DMS79 treated with DMSO at 0.1 percent for 48 hours (cell line): ENCODE results near the gene TMOD1.

Source experiments
- DNase-seq: peaks from one replicate; lab custom pipeline; 2025; lab: John Stamatoyannopoulos, UW

Gene TMOD1

DNA sequence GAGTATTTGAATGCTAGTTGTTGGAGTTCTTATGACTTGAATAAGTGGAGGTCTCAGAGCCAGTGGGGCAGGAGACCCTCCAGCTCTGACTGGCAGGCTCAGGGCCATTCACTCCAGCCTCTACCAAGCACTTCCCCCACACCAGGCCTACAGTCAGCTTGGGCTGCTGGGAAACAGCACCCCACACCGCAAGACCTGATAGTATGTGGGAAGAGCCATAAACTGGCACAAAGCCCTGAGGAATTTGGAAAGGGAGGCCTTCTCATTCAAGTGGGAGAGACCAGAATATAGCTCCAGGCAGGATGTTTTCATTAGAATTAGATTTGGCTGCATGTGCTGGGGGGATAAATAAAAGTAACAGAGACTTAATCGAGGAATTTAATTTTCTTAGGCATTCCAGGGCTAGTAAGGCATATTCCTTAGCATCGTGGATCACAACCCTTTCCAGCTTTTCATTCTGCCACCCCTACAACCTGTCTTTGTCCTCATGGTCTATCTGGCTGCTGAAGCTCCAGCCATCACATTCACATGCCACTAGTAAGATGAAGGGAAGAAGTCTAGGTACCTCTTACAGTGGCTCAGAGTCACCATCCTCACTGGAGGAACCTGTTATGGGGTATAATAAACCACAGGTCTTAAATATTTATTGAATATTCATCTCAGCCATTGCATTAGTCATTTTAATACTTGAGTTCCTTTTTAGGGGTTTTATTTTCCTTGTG, 47.5 kb downstream of the TMOD1 start:
- DNase-seq = no peak

DNA sequence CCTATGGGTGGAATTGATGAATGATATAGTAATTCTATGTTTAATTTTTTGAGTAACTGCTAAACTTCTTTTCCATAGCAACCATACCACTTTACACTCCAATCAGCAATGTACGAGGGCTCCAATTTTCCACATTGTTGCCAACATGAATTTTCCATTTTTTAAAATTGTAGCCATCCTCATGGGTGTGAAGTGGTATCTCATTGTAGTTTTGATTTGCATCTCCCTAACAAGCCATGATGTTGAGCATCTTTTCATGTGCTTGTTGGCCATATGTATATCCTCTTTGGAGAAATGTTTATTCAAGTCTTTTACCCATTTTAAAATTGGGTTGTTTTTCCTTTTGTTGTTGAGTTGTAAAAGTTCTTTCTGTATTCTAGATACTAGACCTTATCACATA, 48.9 kb downstream of the TMOD1 start:
- DNase-seq = no peak

DNA sequence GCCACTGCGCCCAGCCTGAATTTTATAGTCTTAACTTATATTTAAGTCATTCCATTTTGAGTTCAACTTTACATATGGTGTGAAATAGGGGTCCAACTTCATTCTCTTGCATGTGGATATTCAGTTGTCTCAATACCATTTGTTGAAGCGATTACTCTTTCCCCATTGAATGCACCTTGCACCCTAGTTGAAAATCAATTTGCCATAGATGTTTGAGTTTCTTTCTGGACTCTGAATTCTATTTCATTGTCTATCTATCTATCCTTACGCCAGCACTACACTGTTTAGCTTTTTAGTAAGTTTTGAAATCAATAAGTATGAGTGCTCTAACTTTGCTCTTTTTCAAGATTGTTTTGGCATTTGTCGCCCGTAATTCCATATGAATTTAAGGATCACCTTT, 49.8 kb downstream of the TMOD1 start:
- DNase-seq = no peak

DNA sequence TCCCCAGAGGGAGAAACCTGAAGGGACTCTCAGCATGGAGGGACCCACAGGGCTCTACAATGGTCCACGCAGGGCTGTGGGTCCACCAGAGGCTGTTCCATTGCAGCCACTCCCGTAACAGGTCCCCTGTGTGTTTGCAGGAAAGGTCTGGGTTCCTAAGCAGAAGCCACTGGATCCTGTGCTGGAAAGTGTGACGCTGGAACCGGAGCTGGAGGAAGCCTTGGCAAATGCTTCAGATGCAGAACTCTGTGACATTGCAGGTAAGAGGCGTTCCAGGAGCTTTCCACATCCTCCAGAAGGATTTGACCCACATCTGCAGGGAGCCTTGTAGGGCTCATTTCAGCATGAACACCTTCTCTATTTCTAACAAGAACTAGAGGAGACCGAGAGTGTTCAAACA, 51.7 kb downstream of the TMOD1 start:
- no peak for DNase-seq

DNA sequence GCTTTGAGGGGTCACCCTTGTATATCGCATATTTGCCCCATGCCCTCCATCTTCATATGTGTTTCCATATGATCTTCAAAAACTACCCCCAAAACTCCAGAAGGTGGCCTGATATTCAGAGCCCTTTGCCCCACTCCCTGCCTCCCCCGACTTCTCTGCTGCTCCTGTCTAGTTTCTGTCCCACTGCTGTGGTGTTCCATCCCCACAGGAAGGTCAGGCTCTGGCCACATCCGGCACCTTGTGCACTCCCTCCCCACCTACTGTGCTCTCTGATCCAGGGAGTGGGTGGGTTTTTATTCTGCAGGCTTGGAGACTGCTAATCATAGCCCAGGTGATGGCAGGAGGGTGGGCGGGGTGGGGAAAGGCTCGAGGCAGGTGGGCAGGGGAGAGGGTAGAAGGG, 52.4 kb downstream of the TMOD1 start:
- no peak for DNase-seq

DNA sequence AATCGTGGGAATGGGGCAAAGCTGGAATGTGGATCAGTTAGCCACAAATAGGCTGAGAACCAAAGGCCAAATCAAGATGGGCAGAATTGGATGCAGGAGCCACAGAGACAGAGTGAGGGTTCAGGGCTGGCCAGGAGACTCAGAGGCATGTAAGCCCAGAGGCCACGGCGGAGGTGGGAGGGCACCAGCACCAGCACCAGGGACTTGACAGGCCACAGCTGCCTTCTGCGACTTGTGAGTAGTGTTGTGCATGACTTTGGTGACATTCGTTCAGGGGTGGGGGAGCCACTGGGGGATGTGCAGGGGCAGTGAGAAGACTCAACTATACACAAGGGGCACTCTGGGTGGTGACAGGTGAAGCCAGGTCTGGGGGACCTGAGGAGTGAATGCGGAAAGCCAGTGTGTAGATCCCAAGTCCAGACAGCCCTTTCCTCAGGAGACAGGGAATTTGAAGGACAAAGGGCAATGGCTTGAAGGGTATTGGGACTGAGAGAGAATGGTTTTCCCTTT, 53.2 kb downstream of the TMOD1 start:
- no peak for DNase-seq

DNA sequence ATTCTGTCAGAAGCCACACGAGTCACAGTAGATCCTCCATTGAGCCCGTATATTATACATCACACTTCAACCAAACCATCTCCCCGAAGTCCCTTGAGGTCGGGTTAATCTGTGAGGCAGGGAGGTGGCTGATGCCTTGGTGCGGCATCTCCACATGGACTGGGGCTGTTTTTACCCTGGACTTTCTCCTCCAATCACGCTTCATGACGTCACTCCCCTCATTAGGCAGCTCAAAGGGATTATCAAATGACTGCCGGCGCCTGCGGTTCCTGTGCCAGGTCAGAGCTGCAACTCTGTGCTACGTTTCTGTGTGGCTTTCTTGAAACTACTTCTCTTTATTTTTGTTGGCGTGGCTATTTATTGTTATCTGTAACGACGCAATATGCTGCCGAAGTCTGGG, 53.7 kb downstream of the TMOD1 start:
- DNase-seq = no peak

DNA sequence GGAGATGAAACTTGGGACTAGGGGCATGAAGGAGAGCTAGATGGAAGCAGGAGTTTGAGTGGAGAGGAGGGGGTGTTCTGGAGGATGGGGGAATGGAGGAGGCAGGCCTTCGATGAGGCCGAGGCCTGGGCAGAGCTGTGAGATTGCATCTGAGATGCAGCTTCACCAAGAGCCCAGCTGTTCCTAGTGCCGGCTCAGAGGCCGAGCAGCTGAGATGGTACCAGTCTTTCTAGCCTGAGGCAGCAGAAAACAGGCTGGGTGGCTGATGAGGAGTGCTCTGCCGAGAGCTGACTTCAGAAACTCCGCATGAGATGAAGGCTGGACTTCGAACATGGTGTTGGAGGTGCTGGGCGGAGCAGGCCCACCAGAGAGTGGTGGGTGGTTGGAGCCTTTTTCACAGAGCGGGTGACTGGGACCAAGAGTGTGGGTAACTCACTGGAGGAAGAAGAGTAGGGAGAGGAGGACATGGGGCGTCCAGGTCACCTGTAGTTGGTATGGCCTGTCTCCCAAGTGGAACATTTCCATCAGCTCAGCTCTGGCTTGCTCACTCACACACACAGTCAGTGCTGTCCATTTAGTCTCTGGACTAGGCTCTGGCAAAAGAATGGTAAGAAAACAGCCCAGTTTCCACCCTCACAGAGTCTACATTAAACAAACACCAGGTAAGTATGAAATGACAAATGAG, 54.7 kb downstream of the TMOD1 start:
- DNase-seq = no peak

DNA sequence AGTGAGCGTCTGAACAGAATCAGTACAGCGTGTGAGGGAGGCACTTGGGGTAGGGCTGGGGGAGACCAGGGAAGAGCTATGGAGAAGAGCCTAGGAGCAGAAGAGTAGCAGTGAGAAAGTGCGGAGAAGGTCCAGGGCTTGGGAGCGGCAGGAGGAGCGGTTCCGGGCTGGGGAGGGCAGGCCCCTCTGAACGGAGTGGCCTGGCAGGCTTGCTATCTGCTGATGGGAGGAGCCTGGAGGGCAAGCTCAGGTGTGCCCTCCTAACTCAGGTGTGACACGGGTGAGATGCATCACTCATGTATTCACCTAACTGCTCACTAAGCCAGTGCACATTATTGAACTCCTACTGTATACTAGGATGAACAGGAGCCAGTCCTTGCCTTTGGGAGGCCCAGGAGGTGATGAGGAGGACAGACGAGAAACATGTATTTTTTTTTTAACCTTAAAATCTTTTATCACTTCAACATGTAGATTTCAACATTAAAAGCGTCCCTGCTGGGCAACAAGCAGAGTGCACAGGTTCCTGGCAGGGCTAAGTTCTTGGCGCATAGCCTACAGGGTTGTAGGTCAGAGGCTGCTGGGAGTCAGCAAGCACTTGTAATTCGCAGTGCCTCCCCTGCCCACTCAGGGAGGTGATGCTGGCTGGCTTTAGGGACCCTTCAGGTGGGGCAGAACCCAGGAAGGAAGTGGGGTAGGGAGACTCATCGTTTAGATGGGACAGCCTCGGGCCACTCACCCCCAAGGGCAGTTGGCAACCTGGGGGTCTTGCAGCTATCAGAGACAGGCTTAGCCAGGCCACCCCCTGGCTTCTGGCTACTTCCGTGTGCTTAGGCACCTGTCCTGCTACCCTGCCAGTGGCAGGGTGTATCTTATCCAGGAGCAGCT, 55.5 kb downstream of the TMOD1 start:
- DNase-seq = no peak

DNA sequence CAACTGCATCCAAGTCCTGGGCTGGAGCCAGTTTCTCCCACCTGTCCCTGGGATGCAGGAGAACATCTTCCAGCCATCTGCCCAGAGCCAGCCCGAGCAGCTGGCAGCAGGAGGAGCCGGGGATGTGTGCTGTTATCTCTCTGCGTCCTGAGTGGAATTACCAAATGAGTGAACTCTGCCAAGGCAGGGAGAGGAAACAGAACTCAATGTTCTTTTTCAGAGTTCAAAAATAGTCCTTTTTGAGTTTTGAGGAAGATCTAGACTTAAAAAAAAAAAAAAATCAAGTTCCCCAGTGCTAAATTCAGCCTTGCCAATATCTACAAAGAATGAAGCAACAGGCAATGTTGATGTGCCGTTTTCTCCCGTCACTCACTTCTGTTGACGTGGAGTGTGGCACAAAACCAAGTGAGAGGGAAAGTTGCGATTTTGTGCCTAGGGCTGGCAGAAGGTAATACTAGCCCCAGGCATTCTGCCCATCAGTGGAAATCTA, 56.2 kb downstream of the TMOD1 start:
- no peak for DNase-seq

DNA sequence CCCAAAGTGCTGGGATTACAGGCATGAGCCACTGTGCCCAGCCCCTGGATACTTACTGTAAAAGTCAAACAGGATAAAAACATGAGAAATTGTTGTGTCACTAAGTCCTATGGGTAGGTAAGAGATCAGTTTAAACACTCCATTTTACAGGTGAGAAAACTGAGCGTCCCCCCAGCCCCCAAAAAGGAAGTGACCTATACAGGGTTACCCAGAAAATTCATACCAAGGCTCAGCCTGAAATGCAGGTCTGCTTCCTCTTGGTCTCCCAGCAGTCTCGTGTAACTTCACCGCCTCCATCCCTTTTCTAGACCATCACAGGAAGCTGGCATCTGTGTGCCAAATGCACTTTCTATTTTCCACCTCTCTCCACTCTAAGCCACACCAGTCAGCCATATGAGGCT, 57.2 kb downstream of the TMOD1 start:
- no peak for DNase-seq

DNA sequence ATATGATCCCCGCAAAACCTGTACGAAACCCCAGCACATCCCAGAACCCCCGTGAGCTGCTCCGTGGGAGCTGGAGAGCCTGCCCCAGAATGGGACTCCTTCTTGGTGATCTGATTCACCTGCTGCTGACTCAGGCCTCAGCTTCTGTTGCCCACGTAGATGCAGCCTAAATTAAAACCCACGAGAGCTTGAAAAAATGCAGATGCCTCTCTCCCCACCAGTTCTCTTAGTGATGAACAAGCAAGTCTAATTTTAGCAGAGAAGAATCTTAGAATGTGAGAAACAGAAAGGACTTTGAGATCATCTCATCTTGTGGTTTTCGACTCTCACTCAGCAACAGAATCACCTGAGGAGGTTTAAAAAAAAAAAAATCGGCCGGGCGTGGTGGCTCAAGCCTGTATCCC, 57.6 kb downstream of the TMOD1 start:
- no peak for DNase-seq

DNA sequence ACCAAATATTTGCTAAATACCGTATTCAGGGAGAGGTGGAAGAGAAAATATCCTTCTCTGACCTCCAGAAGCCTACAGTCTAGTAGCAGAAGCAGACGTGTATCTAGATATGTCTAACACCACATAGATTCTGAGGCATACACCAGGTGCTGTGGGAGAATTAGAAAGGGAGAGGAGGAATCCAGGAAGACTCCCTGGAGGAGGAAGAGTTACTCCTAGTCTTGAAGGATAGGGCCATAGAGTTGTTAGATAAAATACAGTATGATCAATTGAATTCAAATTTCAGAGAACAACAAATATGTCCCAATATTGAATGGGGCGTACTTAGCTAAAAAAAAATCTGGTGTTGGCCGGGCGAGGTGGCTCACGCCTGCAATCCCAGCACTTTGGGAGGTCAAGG, 58.7 kb downstream of the TMOD1 start:
- no peak for DNase-seq

DNA sequence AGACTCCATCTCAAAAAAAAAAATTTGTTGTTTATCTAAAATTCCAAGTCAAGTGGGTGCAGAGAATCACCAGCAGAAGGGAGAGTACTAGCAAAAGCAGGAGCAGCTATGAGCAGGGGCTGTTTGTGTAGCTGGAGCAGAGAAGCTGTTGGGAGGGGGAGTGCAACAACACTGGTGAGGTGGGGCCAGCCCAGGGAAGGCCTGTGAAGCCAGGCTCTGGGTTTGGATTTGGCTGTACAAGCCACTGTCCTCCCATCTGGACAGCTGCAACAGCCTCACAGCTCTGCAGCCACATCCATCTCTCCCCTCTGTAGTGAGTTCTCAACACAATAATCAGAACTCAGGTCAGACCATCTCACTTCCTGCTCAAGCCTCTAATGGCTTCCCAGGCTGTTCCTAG, 59.4 kb downstream of the TMOD1 start:
- no peak for DNase-seq

DNA sequence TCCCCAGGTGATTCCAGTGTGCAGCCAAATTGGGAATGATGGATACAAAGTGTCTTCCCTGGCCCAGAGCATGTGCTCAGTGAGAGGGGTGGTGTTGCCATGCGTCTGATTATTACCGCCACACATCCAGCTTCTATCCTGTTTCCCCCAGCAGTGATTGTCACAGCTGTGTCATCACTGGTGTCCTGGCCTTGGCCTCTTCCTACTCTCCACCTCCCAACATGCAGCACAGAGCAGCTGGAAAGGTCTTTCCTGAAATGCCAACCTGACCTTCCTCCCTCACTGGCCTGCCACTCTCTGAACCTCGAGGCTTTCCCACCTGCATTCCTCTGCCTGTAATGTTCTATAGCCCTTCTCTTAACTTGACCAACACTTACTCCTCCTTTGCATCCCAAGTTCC, 60.0 kb downstream of the TMOD1 start:
- DNase-seq = no peak

DNA sequence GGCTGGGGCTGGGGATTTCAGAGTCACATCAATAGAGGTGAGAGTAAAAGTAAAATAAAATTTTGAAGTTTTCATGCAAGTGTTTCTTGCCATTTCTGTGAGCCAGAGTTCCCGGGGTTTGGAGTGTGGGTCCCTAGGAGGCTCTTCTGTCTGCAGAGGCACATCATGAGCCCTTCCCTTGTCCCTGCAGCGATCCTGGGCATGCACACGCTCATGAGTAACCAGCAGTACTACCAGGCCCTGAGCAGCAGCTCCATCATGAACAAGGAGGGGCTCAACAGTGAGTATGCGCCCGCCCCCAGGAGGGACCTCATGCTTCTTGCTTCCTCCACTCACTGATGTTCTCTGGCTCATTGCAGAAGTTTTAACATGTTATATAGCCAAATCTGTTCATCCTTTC, 61.1 kb downstream of the TMOD1 start:
- no peak for DNase-seq

DNA sequence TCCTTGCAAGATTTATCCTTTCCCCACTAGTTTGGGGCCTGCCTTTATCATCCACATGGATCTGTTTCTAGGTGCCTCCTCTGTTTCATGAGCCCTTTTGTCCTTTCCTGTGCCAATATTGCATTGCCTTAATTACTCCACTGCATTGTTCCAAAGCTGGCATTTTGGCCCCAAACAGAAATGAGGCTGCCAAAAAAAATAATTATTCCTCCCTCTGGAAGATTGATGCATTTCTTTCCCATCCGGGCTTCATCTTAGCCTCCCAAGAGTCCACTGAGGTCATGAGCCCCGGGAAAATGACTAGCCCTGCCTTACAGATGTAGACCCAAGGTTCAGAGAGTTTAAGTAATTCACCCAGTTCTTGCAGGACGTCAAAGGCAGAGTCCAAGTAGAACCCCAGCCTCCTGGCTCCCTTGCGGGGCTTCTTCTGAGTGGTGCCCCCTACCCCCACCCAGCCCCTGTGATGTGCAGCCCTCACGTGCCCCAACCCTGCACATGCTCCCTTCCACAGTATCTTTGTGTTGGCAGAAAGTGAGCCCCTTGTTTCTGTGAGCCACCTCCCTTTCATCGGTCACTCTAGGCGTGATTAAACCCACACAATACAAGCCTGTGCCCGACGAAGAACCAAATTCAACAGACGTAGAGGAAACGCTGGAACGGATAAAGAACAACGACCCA, 62.1 kb downstream of the TMOD1 start:
- no peak for DNase-seq

DNA sequence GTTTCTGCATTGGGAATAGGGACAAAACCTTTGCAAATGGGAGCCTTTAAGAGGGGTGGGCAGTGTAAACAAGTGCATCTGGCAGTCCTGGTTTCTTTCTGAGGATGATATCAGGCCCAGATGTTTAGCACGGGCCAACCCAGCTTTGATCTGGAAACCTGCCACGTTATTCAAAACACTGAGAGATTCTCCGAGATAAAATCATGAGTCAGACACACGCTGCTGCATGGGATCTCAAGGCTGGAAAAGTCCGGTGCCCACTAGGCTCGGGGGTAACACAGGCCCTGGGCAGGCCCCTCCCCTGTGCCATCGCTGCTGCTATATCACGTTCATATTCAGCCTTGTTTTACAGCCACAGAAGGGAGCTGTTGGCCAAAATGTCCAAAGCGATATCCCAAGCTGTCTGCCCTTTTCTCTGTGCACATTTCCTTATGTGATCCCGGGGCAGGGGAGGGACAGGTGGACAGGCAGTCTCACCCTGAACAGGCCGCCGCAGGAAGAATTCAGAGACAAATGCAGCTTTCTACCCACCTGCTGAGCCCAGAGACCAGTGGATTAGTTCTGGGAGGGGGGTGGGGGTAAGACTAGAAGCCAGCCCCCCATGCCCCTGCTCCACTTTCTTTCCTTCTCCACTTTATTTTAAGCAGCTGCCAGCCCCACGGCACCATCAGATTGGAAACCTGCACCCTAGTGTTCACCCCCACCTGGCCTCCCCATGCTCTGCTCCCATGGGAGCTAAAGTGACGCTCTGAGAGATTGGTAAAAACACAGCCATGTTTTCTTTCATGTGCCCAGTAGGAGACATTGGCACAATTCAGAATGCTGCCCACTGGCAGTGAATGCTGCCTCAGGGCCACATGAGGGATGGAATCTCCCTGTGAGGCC, 63.1 kb downstream of the TMOD1 start:
- no peak for DNase-seq

DNA sequence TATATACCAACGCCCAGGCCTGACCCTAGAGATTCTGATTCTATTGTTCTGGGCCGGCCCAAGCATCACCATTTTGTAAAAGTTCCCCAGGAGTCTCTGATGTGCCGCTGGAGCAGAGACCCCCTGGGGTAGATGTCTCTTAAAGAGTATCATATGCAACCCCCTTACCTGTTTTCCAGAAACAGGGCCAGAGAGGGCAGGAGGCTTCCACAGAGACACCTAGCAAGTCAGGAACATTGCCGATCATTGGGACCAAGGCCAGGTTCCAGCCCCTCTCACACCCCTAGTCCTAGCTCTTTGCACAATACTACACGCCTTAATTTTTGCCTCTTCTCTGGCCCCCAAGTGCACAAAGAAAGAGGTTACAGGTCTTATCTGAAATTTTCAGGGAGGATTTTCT, 63.8 kb downstream of the TMOD1 start:
- no peak for DNase-seq

DNA sequence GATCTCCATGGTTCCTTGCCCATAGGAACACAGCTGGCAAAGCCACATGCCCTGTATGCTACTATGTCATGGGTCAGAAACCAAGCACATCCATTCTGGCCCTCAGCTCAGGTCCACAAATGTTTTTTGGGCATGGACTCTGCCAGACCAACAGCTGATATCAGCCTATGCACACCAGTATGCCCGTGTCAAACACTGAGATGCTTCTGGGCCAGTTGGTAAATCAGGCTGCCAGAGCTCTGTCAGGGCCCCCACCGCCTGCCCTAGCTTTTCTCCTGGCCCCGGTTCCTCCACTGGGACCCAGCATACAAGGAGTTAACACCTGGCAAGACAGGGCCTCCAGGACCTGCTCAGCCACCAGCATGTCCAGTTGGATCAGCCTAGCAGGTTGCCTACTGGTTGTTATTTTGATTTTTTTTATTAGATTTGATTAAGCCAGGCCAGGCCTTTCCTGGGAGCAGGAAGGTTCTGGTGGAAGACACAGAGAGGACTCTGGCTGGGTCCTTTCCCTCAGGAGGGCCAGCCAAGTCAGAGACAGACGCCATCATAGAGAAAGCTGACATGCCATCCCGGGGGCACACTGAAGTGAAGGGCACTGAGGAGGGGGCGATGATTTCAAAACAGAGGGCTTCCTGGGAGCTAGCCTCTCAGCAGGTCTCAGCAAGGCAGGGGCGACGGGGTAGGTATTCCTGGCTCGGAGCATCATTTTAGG, 65.9 kb downstream of the TMOD1 start:
- no peak for DNase-seq

DNA sequence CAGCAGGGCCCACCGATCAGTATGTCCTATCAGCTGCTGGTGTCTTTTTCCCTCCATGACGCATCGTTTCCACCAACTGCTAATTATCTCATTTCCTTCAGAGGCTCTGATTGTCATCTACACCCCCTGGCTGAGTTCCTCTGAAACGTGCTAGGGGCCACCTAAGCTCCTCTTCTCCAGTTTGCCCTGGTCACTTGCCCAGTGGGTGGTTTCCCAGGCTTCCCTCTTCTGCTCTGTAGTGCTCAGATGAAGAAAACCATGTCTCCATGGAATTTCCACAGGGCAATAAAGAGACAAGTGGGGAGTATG, 66.4 kb downstream of the TMOD1 start:
- DNase-seq = no peak
